GM21515 (cell line): ENCODE measurements around the gene BBS4.
"Not testable (repeated sequence)": the region's sequence is repeated elsewhere in the genome, so short reads cannot be mapped to it uniquely, and the experiment has no call there.

ENCODE experiments used
- ATAC-seq: cut with Tn5 transposase; IDR thresholded peaks from one replicate; pipeline ENCODE4 v1.9.1; 2021; ENCODE audit not compliant: unreplicated experiment

The BBS4 gene

GRCh38 chr15:72685925-72686794 is at the start of gene BBS4, which contains the start of gene HIGD2B:
BBS4 (plus strand) TSS chr15:72686207; CDS start chr15:72686228, 21 bp downstream.
HIGD2B (minus strand) TSS chr15:72686182; CDS start chr15:72676374, 9,808 bp downstream.
- ATAC-seq, result peak; percentile 98

- ATAC-seq, result peak; percentile 63
Observed at GRCh38 chr15:72636519-72637282, 49.3 kb upstream of the BBS4 start.

- not testable (repeated sequence) for ATAC-seq
Observed at GRCh38 chr15:72639759-72640483, 46.1 kb upstream of the BBS4 start.

GRCh38 chr15:72642271-72642670 is 43.7 kb upstream of the BBS4 start:
- ATAC-seq, result not testable (repeated sequence)

- not testable (repeated sequence) for ATAC-seq
Observed at GRCh38 chr15:72648631-72649253, 37.3 kb upstream of the BBS4 start.

GRCh38 chr15:72654397-72654796 is 31.6 kb upstream of the BBS4 start, which contains the start of gene GOLGA6B:
GOLGA6B (plus strand) TSS chr15:72654697; CDS start chr15:72654738, 41 bp downstream.
- not testable (repeated sequence) for ATAC-seq

GRCh38 chr15:72656014-72656413 is 30.0 kb upstream of the BBS4 start:
- ATAC-seq, result not testable (repeated sequence)

- not testable (repeated sequence) for ATAC-seq
Observed at GRCh38 chr15:72661081-72661480, 24.9 kb upstream of the BBS4 start.

- not testable (repeated sequence) for ATAC-seq
Observed at GRCh38 chr15:72663931-72664330, 22.1 kb upstream of the BBS4 start.

- not testable (repeated sequence) for ATAC-seq
Observed at GRCh38 chr15:72665706-72666105, 20.3 kb upstream of the BBS4 start.

GRCh38 chr15:72669803-72670202 is 16.2 kb upstream of the BBS4 start:
- ATAC-seq, result not testable (repeated sequence)

GRCh38 chr15:72670656-72671352 is 15.2 kb upstream of the BBS4 start:
- peak; percentile 85 for ATAC-seq

- ATAC-seq, result no peak
Observed at GRCh38 chr15:72671525-72671924, 14.5 kb upstream of the BBS4 start.

GRCh38 chr15:72676838-72677237 is 9.2 kb upstream of the BBS4 start:
- no peak for ATAC-seq

- no peak for ATAC-seq
Observed at GRCh38 chr15:72680931-72681330, 5.1 kb upstream of the BBS4 start.

- ATAC-seq, result no peak
Observed at GRCh38 chr15:72682772-72683171, 3.2 kb upstream of the BBS4 start.

- no peak for ATAC-seq
Observed at GRCh38 chr15:72685301-72685924, 594 bp upstream of the BBS4 start.

- ATAC-seq, result no peak
Observed at GRCh38 chr15:72688697-72689096, 2.7 kb downstream of the BBS4 start.

GRCh38 chr15:72690938-72691337 is 4.9 kb downstream of the BBS4 start:
- no peak for ATAC-seq
